Right lobe of liver (tissue), 4 donors: ENCODE results near the gene AGBL5.

ENCODE experiments used
- POLR2A ChIP-seq: fragments of 450-650 bp; IDR thresholded peaks from one replicate; pipeline ENCODE4 v1.6.1; 2017; ENCODE audit warnings: antibody characterized with exemption, mild to moderate bottlenecking
- TF ChIP-seq, protein P1 (sequence below), 4 donors: fragments of 200-600 bp in 3 of 4; fragments of 450-650 bp in 1 of 4; IDR thresholded peaks; one replicate each; pipeline versions ENCODE4 v1.5.1 to v1.8.0; 2016 to 2022; ENCODE audit warnings: antibody characterized with exemption in 4 of 4, mild to moderate bottlenecking in 2 of 4
- donor health status: DM: no; HTN: no; CAD: no.
- donor health status: DM: no; HTN: no; CAD: no.
- donor health status: DM: no; HTN: yes; CAD: no.

DNA sequence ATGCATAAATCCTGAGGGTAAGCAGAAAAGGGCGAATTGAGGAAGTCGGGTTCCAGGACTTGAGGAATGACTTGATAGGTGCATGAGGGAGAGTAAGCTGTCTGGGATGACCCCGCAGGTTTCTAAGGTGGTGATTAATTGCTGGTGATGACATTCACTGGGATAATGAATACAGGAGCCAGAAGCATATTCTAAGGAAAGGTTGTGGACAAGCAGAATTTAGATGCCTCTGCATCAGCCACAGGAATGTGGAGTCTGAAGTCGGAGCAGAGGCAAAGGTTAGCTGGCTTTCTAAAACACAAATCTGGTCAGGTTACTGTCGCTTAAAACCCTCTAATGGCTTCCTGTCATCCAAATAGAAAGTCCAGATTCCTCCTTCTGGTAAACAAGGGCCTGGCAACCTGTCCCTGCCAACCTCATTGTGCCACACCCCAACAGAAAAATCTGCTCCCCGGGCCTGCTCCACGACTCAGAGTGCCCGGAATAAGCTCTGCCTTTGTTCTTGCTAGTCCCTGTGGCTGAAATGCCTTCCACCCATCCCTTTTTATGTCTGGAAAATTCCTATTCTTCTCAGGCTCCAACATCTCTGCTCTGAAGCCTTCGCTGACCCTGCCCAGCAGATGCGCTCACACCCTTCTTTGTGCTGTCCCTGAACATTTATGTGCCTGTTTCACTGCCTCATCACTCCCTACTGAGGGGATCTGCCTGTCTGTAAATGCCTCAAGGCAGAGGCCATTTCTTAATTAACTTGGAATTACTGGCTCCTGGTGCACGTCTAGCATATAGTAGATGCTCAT, 30.0 kb upstream of the AGBL5 start:
- TF ChIP-seq, protein P1, sequence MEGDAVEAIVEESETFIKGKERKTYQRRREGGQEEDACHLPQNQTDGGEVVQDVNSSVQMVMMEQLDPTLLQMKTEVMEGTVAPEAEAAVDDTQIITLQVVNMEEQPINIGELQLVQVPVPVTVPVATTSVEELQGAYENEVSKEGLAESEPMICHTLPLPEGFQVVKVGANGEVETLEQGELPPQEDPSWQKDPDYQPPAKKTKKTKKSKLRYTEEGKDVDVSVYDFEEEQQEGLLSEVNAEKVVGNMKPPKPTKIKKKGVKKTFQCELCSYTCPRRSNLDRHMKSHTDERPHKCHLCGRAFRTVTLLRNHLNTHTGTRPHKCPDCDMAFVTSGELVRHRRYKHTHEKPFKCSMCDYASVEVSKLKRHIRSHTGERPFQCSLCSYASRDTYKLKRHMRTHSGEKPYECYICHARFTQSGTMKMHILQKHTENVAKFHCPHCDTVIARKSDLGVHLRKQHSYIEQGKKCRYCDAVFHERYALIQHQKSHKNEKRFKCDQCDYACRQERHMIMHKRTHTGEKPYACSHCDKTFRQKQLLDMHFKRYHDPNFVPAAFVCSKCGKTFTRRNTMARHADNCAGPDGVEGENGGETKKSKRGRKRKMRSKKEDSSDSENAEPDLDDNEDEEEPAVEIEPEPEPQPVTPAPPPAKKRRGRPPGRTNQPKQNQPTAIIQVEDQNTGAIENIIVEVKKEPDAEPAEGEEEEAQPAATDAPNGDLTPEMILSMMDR (IDR thresholded peaks at IDR 0.05), result no peak
- TF ChIP-seq POLR2A, result no peak
